Tibial artery (tissue), 4 donors: ENCODE measurements around the gene C19orf44.
"Not testable (repeated sequence)": the region's sequence is repeated elsewhere in the genome, so short reads cannot be mapped to it uniquely, and the experiment has no call there.

Source experiments
- DNase-seq, 2 donors: peaks; one replicate each; pipeline ENCODE4 v3.0.0-alpha.2; 2019
- H3K27ac ChIP-seq, 2 donors: fragments of 200-600 bp; sonication (generic) in 1 of 2; 1 replicate in 1 of 2; 2 replicates in 1 of 2; pipeline ENCODE4 v1.5.1; 2018 to 2019; ENCODE audit warnings: mild to moderate bottlenecking in 1 of 2
- H3K27me3 ChIP-seq, 2 donors: fragments of 200-600 bp; sonication (generic) in 1 of 2; one replicate each; pipeline versions ENCODE4 v1.5.1 to v1.6.0; 2016 to 2019
- H3K36me3 ChIP-seq, 3 donors: fragments of 200-600 bp; sonication (generic) in 2 of 3; one replicate each; pipeline ENCODE4 v1.5.1; 2016 to 2019; ENCODE audit warnings: mild to moderate bottlenecking in 2 of 3
- H3K4me1 ChIP-seq, 4 donors: fragments of 200-600 bp; sonication (generic) in 2 of 4; 1 replicate in 3 of 4; 2 replicates in 1 of 4; pipeline ENCODE4 v1.5.1; 2016 to 2019
- H3K4me3 ChIP-seq, 2 donors: fragments of 200-600 bp; sonication (generic) in 1 of 2; 1 replicate in 1 of 2; 2 replicates in 1 of 2; pipeline ENCODE4 v1.5.1; 2018 to 2019; ENCODE audit warnings: mild to moderate bottlenecking in 2 of 2
- H3K9me3 ChIP-seq, 3 donors: fragments of 200-600 bp; sonication (generic) in 1 of 3; one replicate each; pipeline ENCODE4 v1.5.1; 2016 to 2019
- intact Hi-C: fragments of 100-400 bp; cut with DNase I; formaldehyde crosslinking; loops from one replicate; pipeline ENCODE4 v1.15.0; 2023; ENCODE audit warnings: low total_unique reads
- TF ChIP-seq, protein P1 (sequence below), 2 experiments: fragments of 200-600 bp in 1 of 2; fragments of 450-650 bp in 1 of 2; IDR thresholded peaks; one replicate each; pipeline ENCODE4 v1.5.1; 2017 to 2019; ENCODE audit warnings: antibody characterized with exemption in 2 of 2, mild to moderate bottlenecking in 1 of 2, moderate library complexity in 1 of 2

C19orf44 gene

DNA sequence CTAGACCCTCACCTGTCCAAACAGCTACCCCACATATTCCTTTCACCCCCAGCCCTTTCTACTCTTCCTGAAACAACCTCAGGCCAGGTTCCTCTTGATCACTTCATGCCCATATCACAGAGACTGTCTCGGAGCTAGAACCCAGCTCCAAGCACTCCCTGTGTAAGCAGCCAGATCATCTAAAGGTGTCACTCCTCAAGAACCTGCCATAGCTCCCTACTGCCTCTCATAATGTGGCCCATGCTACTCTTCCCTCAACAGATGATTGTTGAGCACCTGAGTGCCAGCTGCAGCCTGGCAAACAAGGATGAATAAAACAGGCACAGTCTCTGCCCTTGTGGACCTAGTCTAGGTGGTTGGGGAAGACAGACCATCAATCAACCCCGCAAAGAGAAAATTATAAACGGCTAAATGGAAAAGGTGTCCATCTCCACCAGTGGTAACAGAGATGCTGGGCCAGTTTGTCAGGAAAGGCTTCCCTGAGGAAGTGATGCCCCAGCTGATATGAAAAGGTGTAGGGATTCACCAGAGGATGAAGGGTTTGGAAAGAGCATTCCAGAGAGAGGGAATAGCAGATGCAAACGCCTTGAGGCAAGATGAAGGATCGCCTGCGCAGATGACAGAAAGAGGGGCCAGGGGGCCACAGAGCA lies 32.7 kb upstream of the C19orf44 start:
- H3K27me3 ChIP-seq: no peaks in the 10 kb centered on the region
- TF ChIP-seq, protein P1, sequence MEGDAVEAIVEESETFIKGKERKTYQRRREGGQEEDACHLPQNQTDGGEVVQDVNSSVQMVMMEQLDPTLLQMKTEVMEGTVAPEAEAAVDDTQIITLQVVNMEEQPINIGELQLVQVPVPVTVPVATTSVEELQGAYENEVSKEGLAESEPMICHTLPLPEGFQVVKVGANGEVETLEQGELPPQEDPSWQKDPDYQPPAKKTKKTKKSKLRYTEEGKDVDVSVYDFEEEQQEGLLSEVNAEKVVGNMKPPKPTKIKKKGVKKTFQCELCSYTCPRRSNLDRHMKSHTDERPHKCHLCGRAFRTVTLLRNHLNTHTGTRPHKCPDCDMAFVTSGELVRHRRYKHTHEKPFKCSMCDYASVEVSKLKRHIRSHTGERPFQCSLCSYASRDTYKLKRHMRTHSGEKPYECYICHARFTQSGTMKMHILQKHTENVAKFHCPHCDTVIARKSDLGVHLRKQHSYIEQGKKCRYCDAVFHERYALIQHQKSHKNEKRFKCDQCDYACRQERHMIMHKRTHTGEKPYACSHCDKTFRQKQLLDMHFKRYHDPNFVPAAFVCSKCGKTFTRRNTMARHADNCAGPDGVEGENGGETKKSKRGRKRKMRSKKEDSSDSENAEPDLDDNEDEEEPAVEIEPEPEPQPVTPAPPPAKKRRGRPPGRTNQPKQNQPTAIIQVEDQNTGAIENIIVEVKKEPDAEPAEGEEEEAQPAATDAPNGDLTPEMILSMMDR (IDR thresholded peaks at IDR 0.05): no peak
- H3K27ac ChIP-seq: no peak overlapping the region
- no peaks in the 10 kb centered on the region for H3K9me3 ChIP-seq
- intact Hi-C loops: no loop called here
- no peaks in the 10 kb centered on the region for H3K36me3 ChIP-seq
- no peak for DNase-seq
- peaks cover 0 to 17% (median 4%) of the 10 kb centered on the region in 4 donors for H3K4me1 ChIP-seq
- no peak overlapping the region for H3K4me3 ChIP-seq

DNA sequence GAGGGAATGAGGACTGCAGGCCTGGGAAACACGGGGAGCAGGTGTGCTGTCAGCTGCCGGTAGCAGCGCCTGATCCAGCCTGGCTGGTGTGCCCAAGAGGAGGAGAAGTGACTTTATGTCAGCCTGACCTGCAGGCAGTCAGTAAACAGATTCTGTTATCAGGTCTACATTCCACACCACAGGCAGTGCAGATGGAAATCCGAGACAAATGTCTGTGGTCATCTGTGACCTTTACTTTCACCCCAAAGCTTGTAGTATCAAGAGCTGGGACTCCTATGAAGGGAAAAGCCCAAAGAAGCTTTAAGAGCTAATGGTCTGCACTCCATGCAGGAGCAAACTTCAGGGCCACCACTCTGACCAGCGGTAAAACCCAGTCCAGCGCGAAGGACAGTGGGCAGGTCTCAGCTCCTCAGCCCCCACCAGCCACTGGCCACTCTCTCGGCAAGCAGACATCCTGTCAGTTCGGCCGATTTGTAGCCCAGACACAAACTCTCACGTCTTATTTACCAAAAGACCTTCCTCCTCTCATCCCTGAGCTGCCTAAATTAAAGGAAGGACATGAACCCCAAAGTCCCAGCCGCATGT lies 32.1 kb upstream of the C19orf44 start:
- intact Hi-C loops: no loop called here
- H3K9me3 ChIP-seq: no peaks in the 10 kb centered on the region
- H3K4me3 ChIP-seq: no peak overlapping the region
- H3K36me3 ChIP-seq: no peaks in the 10 kb centered on the region
- H3K27me3 ChIP-seq: no peaks in the 10 kb centered on the region
- TF ChIP-seq, protein P1 (IDR thresholded peaks at IDR 0.05): no peak
- H3K27ac ChIP-seq: no peak overlapping the region
- no peak for DNase-seq
- H3K4me1 ChIP-seq: peaks cover 0 to 14% (median 4%) of the 10 kb centered on the region in 4 donors

GRCh38 chr19:16465239-16465638 lies 31.0 kb upstream of the C19orf44 start:
- H3K36me3 ChIP-seq: no peaks in the 10 kb centered on the region
- H3K27me3 ChIP-seq: no peaks in the 10 kb centered on the region
- H3K9me3 ChIP-seq: no peaks in the 10 kb centered on the region
- H3K4me3 ChIP-seq: no peak overlapping the region
- H3K27ac ChIP-seq: no peak overlapping the region
- intact Hi-C loops: no loop called here
- no peak for DNase-seq
- H3K4me1 ChIP-seq: peaks cover 0 to 24% (median 11%) of the 10 kb centered on the region in 4 donors
- TF ChIP-seq, protein P1 (IDR thresholded peaks at IDR 0.05): no peak

DNA sequence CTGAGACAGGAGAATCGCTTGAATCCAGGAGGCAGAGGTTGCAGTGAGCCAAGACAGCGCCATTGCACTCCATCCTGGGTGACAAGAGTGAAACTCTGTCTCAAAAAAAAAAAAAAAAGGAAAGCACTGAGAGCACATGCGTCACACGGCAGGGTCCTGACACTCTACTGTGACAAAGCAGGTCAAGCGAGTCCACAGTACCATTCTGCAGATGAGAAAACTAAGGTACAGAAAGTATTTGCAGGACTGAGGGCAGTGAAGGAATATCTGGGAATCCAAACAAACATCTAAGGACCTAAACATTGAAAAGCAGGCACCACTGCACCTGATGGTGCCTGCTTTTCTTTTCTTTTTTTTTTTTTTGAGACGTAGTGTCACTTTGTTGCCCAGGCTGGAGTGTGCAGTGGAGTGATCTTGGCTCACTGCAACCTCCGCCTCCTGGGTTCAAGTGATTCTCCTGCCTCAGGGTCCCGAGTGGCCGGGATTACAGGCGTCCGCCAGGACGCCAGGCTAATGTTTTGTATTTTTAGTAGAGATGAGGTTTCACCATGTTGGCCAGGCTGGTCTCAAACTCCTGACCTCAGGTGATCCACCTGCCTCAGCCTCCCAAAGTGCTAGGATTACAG lies 29.3 kb upstream of the C19orf44 start:
- intact Hi-C loops: not testable (repeated sequence)

GRCh38 chr19:16467581-16467980 lies 28.6 kb upstream of the C19orf44 start:
- Histone ChIP-seq H3K4me1 (peaks cover 0 to 35% (median 21%) of the 10 kb centered on the region in 4 donors), H3K27ac (no peak overlapping the region), H3K27me3 (no peaks in the 10 kb centered on the region), H3K4me3 (no peak overlapping the region), H3K36me3 (no peaks in the 10 kb centered on the region), H3K9me3 (no peaks in the 10 kb centered on the region)
- TF ChIP-seq, protein P1 (IDR thresholded peaks at IDR 0.05): no peak
- intact Hi-C loops: no loop called here
- no peak for DNase-seq

More for the DNA sequence above, 29.3 kb upstream of the C19orf44 start:
- not testable (repeated sequence) for H3K9me3 ChIP-seq, H3K27me3 ChIP-seq, DNase-seq, H3K36me3 ChIP-seq, H3K27ac ChIP-seq, H3K4me3 ChIP-seq
- peaks cover 0 to 33% (median 21%) of the 10 kb centered on the region in 4 donors for H3K4me1 ChIP-seq

- intact Hi-C loops: loop anchor here (2.0 kb wide), 1 partner anchor 26 kb away; the partner anchor contains the start of genes C19orf44 and CALR3
- H3K4me3 ChIP-seq: peak overlapping the region; percentile 76 to 86
Measured at GRCh38 chr19:16470541-16470910, 25.7 kb upstream of the C19orf44 start.

More at GRCh38 chr19:16470541-16470910, 25.7 kb upstream of the C19orf44 start:
- no peak overlapping the region for H3K27ac ChIP-seq
- no peaks in the 10 kb centered on the region for H3K27me3 ChIP-seq
- no peaks in the 10 kb centered on the region for H3K9me3 ChIP-seq
- TF ChIP-seq, protein P1 (IDR thresholded peaks at IDR 0.05): no peak
- DNase-seq: no peak
- H3K4me1 ChIP-seq: peaks cover 0 to 29% (median 19%) of the 10 kb centered on the region in 4 donors
- no peaks in the 10 kb centered on the region for H3K36me3 ChIP-seq
